Tibial nerve (tissue), 3 donors: Measurements from ENCODE around the gene OSBPL6.

Experiments
- CTCF ChIP-seq, 5 experiments: fragments of 200-600 bp in 3 of 5; fragments of 450-650 bp in 2 of 5; sonication (generic) in 3 of 5; IDR thresholded peaks; one replicate each; pipeline ENCODE4 v1.5.1; 2016 to 2019; ENCODE audit warnings: antibody characterized with exemption in 5 of 5, mild to moderate bottlenecking in 3 of 5, moderate library complexity in 2 of 5
- POLR2A ChIP-seq, 2 donors: fragments of 450-650 bp; IDR thresholded peaks; one replicate each; pipeline ENCODE4 v1.6.1; 2017; ENCODE audit warnings: antibody characterized with exemption in 2 of 2, mild to moderate bottlenecking in 2 of 2, moderate library complexity in 2 of 2

- TF ChIP-seq CTCF (IDR thresholded peaks at IDR 0.05), result no peak
- TF ChIP-seq POLR2A (IDR thresholded peaks at IDR 0.05), result no peak
Measured at GRCh38 chr2:178271629-178272333, 77.5 kb downstream of the OSBPL6 start.
